HG02798 (cell line): ENCODE measurements around the gene MAML1.

Experiments
- ATAC-seq: cut with Tn5 transposase; IDR thresholded peaks from one replicate; pipeline ENCODE4 v1.9.1; 2021; ENCODE audit warnings: mild to moderate bottlenecking; ENCODE audit not compliant: unreplicated experiment, poor library complexity

The MAML1 gene

GRCh38 chr5:179766021-179766725 is 33.6 kb downstream of the MAML1 start:
- ATAC-seq: no peak

GRCh38 chr5:179766726-179767455 is 34.3 kb downstream of the MAML1 start:
- no peak for ATAC-seq

DNA sequence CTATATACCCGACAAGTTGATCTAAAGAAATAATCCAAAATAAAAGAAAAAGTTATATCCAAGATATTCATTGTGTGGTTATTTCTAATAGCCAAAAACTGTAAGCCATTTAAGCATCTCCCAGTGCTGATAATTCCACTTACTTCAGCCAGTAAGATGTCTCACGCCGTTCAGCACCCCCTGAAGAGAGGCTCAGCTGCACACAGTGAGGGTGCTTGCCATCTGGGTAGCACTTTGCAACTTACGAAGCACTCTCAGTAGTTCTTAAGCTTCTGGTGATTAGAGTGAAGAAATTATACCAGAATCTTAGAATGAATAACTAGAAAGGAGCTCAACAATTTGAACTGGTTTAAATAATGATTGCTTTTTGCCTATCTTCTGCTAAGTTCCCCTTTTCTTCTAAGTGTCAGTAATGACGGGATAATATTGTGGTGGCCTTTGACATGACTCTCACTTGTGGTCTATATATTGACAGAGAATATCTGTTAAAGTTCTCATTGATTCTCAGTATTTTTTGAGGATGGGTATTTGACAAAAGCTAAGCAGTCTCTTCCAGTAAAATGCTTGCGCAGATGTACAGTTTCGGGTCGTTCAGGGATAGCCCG is 35.0 kb downstream of the MAML1 start:
- no peak for ATAC-seq

GRCh38 chr5:179768326-179769085 is 35.9 kb downstream of the MAML1 start:
- ATAC-seq: no peak

GRCh38 chr5:179769271-179769670 is 36.6 kb downstream of the MAML1 start:
- ATAC-seq: no peak

DNA sequence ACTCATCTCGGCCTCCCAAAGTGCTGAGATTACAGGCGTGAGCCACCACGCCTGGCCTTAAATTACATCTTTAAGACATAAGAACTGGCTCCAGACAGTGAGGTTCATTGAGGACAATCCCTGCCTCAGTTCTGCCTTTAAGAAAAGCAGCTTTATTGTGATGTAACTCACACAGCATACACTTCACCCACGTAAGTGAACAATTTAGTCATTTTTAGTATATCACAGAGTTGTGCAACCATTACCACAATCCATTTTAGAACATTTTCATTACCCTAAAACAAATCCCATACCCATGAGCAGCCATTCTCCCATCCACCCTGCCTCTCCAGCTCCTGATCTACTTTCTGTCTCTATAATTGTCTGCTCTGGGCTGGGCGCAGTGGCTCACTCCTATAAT is 37.2 kb downstream of the MAML1 start:
- no peak for ATAC-seq

GRCh38 chr5:179771311-179771895 is 38.8 kb downstream of the MAML1 start:
- no peak for ATAC-seq

DNA sequence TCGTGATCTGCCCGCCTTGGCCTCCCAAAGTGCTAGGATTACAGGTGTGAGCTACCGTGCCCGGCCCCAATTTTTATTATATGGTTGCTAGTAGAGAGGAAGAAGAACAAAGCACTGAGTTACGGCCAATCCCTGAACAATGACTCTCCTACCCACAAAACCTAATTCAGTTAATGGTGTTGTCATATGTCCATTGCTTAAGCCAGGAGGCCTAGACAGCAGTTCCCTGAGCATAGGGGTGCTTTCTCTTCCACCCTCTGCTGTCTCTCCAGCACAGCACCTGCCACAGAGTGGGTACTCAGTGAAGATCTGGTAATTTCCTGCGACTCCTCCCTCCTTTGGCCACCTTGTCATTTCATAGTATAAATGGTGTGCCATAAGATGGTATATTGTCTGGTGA is 39.7 kb downstream of the MAML1 start:
- ATAC-seq: no peak

DNA sequence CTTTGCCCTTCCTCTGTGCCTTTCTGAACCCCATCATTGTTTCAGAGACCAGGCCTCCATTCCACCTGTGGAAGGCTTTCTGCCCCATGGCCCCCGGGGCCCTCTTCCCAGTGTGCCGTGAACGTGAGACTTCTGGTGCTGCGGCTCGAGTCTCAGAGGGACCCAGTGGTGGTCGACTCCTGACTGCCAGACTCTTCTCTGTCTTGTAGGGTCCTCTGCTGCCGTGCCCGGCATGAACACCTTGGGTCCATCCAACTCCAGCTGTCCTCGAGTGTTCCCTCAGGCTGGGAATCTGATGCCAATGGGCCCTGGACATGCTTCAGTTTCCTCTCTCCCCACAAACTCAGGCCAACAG is 41.0 kb downstream of the MAML1 start:
- ATAC-seq: no peak

DNA sequence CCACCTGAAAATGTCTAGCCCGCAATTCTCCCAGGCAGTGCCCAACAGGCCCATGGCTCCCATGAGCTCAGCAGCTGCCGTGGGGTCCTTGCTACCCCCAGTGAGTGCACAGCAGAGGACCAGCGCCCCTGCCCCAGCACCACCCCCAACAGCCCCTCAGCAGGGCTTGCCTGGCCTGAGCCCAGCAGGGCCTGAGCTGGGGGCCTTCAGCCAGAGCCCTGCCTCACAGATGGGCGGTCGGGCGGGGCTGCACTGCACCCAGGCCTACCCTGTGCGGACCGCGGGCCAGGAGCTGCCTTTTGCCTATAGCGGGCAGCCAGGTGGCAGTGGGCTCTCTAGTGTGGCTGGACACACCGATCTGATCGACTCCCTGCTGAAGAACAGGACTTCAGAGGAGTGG is 41.8 kb downstream of the MAML1 start:
- no peak for ATAC-seq

DNA sequence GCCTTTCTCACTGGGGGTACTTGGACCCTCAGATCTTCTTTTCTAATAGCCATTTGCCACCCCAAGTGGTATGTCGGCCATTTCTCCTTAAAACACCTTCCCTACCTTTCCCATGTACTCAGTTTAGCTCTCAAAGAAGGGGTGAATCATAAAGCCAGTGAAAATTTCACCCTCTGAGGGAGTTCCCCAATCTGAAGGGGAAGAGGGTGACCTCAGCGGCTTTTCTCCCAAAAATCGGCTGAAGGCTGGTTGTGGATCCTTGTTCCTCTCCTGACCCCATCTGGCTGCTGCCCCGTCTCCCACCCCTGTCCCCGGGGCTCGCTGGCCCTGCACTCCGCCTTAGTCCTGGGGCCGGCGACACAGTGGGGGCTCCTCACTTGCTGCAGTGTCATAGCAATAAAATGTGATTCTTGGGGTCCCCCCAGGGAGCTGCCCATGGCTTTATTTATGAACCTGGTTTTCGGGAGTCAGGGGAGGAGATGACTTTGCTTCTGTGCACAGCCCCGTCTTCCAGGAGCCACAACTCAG is 43.9 kb downstream of the MAML1 start:
- ATAC-seq: no peak

DNA sequence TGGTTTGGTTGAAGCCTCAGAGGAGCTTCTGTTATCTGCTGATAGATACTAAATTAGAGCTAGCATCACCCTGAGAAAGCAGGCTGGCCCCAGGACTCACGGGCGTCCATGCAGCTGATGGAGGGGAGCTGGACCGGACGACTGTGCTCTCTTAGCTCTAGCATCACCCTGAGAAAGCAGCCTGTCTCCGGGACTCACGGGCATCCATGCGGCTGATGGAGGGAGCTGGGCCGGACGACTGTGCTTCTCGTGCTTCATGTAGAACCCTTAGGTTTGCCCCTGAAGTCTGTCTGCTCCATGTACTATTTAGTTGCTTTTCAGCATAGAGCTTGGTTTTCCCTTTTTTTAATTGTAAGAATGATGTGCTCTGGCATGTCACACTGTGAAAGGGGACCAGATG is 44.8 kb downstream of the MAML1 start:
- no peak for ATAC-seq

- no peak for ATAC-seq
Measured at GRCh38 chr5:179777909-179778308, 45.3 kb downstream of the MAML1 start.

DNA sequence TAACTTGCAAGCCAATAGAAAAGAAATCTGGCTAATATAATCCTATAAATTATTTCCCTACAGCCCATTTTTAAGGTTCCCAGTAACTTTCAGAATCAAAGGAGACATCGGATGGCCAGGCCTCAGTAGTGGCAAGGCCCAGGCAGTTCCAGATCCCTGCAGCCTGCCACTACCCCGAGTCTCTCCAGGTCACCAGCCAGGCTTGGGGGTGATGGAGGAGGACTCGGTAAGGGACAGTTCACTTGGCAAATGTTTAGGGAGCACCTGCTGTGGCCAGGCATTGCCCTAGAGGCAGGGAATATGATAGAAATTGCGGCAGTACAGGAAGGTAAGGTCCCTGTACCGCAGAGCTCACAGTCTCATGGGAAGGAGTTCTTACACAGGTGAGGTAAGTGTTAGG is 46.0 kb downstream of the MAML1 start:
- ATAC-seq: no peak

DNA sequence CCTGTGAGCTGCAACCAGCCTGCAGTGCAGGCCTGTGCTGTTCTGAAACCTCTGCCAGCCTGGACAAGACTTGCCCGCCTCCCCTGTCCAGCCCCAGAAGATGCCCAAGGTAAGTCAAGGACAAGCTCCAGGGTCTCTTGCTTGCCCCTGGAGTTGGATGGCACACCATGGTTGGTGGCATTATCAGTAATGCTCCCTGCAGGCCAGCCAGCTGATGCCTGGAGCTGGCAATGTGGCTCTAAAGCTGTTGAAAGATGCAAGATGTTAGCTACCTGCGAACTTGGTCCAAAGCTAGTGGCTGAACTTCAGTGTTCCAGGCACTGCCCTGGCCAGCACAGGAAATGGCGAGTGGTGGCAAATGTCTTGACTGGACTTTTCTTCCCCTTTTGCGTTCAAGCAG is 47.2 kb downstream of the MAML1 start:
- ATAC-seq: no peak

GRCh38 chr5:179780362-179780761 is 47.7 kb downstream of the MAML1 start:
- no peak for ATAC-seq

GRCh38 chr5:179781846-179782245 is 49.2 kb downstream of the MAML1 start:
- no peak for ATAC-seq

DNA sequence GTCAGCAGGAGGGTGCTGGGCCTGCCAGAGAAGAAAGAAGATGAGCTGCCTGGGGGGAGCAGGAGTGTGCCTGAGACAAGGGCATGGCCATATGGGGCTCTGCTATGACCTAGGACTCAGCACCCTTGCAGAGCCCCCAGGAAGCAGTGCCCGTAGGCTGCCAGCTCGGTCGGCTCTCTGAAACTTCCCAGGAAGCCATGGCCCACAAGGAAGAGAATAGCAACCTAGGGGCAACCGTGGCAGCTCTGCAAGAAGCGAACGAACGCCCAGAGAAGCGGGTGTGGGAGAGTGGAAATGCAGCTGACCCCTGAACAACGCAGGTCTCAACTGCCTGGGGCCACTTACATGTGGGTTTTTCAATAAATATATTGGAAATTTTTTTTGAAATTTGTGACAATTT is 50.5 kb downstream of the MAML1 start:
- ATAC-seq: no peak

DNA sequence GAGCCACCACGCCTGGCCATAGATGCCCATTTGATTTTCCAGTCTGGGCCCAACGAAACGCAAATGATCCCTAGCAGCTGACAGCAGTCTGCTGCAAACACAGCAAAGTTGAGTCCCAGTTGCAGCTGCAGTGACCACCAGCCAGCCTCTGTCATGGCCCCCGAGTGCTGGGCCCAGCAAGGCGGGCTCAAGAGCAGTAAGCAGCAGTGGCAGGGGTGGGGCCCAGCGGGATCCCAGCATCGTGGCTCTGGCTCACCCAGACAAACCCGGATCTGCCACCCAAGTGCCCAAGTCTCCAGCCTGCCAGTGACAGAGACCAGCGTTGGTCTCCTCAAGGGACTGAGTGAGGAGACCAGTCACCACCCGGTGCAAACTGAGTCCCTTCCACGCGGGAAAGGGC is 54.2 kb downstream of the MAML1 start:
- no peak for ATAC-seq

GRCh38 chr5:179788193-179788854 is 55.7 kb downstream of the MAML1 start:
- no peak for ATAC-seq
